ENCODE measurements around the gene C2CD2. TPM values are rescaled to one million over a fixed set of nuclear protein-coding genes. Genes with fewer than 3 reads are reported as not detected.

The C2CD2 gene
- total RNA-seq, 2 experiments from 2014 or later: 6.2 to 7.1 TPM

GRCh38 chr21:41958886-41959563, 5.2 kb upstream of the C2CD2 start:
- POLR2A ChIA-PET: interaction anchor here (0.7 kb wide), 1 partner anchor 44 kb away, joined by 3 read pairs; no protein-coding TSS in a partner anchor
- H3K36me3 Mint-ChIP-seq (ENCODE audit: low read depth): no peaks in the 10 kb centered on the region
- intact Hi-C loops (cut with micrococcal nuclease): no loop called here

GRCh38 chr21:41957991-41958766, 4.4 kb upstream of the C2CD2 start:
- intact Hi-C loops (cut with micrococcal nuclease): no loop called here

More at GRCh38 chr21:41958886-41959563, 5.2 kb upstream of the C2CD2 start:
- H3K27ac Mint-ChIP-seq: no peak overlapping the region
- CTCF ChIA-PET: no interaction called here
- no peaks in the 10 kb centered on the region for H3K9me3 Mint-ChIP-seq
- H3K27me3 Mint-ChIP-seq: peaks cover 19% of the 10 kb centered on the region
- no peak for ATAC-seq
- DNase-seq: no peak
- TF ChIP-seq CTCF (IDR thresholded peaks at IDR 0.05): no peak
- no peak overlapping the region for H3K4me3 Mint-ChIP-seq
- peaks cover 11% of the 10 kb centered on the region for H3K4me1 Mint-ChIP-seq (ENCODE audit: low read depth)

GRCh38 chr21:41956926-41957729, 3.3 kb upstream of the C2CD2 start:
- TF ChIP-seq CTCF (IDR thresholded peaks at IDR 0.05): no peak
- peaks cover 19% of the 10 kb centered on the region for H3K27me3 Mint-ChIP-seq
- no peak overlapping the region for H3K27ac Mint-ChIP-seq
- DNase-seq (no peak), ATAC-seq (peak; percentile 22)
- H3K4me1 Mint-ChIP-seq (ENCODE audit: low read depth): peaks cover 11% of the 10 kb centered on the region
- intact Hi-C loops (cut with micrococcal nuclease): no loop called here
- POLR2A ChIA-PET: interaction anchor here (0.7 kb wide), 1 partner anchor 116 kb away, joined by 3 read pairs; no protein-coding TSS in a partner anchor
- no peaks in the 10 kb centered on the region for H3K36me3 Mint-ChIP-seq (ENCODE audit: low read depth)
- CTCF ChIA-PET: interaction anchor here (0.8 to 1.2 kb wide), 3 partner anchors 150 to 161 kb away, joined by 3 to 4 read pairs (median 3); no protein-coding TSS in a partner anchor
- H3K9me3 Mint-ChIP-seq: no peaks in the 10 kb centered on the region
- H3K4me3 Mint-ChIP-seq: no peak overlapping the region

More at GRCh38 chr21:41957991-41958766, 4.4 kb upstream of the C2CD2 start:
- H3K4me3 Mint-ChIP-seq: no peak overlapping the region
- ATAC-seq (no peak), DNase-seq (no peak)
- no peak overlapping the region for H3K27ac Mint-ChIP-seq
- H3K27me3 Mint-ChIP-seq: peaks cover 19% of the 10 kb centered on the region
- ChIA-PET CTCF (interaction anchor here (1.1 to 1.2 kb wide), 2 partner anchors 149 to 150 kb away, joined by 3 to 4 read pairs; no protein-coding TSS in a partner anchor), POLR2A (interaction anchor here (0.7 kb wide), 1 partner anchor 117 kb away, joined by 3 read pairs; no protein-coding TSS in a partner anchor)
- no peaks in the 10 kb centered on the region for H3K36me3 Mint-ChIP-seq (ENCODE audit: low read depth)
- peaks cover 11% of the 10 kb centered on the region for H3K4me1 Mint-ChIP-seq (ENCODE audit: low read depth)
- no peaks in the 10 kb centered on the region for H3K9me3 Mint-ChIP-seq
- no peak for TF ChIP-seq CTCF (IDR thresholded peaks at IDR 0.05)

- Mint-ChIP-seq H3K4me1 (ENCODE audit: low read depth) (peaks cover 11% of the 10 kb centered on the region), H3K27me3 (peaks cover 20% of the 10 kb centered on the region), H3K36me3 (ENCODE audit: low read depth) (no peaks in the 10 kb centered on the region), H3K9me3 (no peaks in the 10 kb centered on the region), H3K4me3 (no peak overlapping the region), H3K27ac (no peak overlapping the region)
- POLR2A ChIA-PET: no interaction called here
- ATAC-seq (no peak), DNase-seq (no peak)
- intact Hi-C loops (cut with micrococcal nuclease): no loop called here
- CTCF ChIA-PET: no interaction called here
- TF ChIP-seq CTCF (IDR thresholded peaks at IDR 0.05): no peak
Measured at GRCh38 chr21:41955516-41955915, 1.7 kb upstream of the C2CD2 start.
